PC-3 (cell line): ENCODE measurements around the gene PPM1G. TPM values are rescaled to one million over a fixed set of nuclear protein-coding genes. Genes with fewer than 3 reads are reported as not detected.

Experiments used
- ATAC-seq: fragments of 200-7000 bp; cut with Tn5 transposase; 2 replicates; pipeline ENCODE4 v1.9.1; 2020; ENCODE audit warnings: mild to moderate bottlenecking, moderate library complexity
- BruUV-seq: library from RNA; stranded (reverse); fragments of 400-500 nt; replicated peaks from 2 replicates; lab custom pipeline; 2021; lab: Mats Ljungman, UMichigan
- CTCF ChIA-PET: fragments of 300-600 bp; sonication (Branson Sonifier 250); formaldehyde crosslinking; loops from one replicate; lab custom pipeline; 2022; ENCODE audit warnings: antibody characterized with exemption; lab: Charles Lee
- POLR2A ChIA-PET: fragments of 300-600 bp; sonication (Branson Sonifier 250); formaldehyde crosslinking; loops from one replicate; lab custom pipeline; 2022; ENCODE audit warnings: antibody characterized with exemption; ENCODE audit not compliant: unreplicated experiment; lab: Charles Lee
- DNase-seq: peaks from one replicate; pipeline ENCODE4 v3.0.0-alpha.2; 2015
- H2AFZ ChIP-seq: fragments of 300-600 bp; sonication (generic); 2 replicates; pipeline ENCODE4 v1.6.0; 2016; ENCODE audit warnings: antibody characterized with exemption, low read length
- H3F3A ChIP-seq: fragments of 300-600 bp; sonication (generic); one replicate; pipeline ENCODE4 v1.6.0; 2017; ENCODE audit warnings: antibody characterized with exemption, low read length, control low read depth, mild to moderate bottlenecking; ENCODE audit not compliant: unreplicated experiment
- H3K27ac ChIP-seq: fragments of 300-600 bp; sonication (generic); 2 replicates; pipeline ENCODE4 v1.5.1; 2016; ENCODE audit warnings: mild to moderate bottlenecking, low read length
- H3K27me3 ChIP-seq: fragments of 300-600 bp; sonication (generic); 2 replicates; pipeline ENCODE4 v1.6.1; 2016; ENCODE audit warnings: low read length, mixed read lengths
- H3K36me3 ChIP-seq: fragments of 300-600 bp; sonication (generic); 2 replicates; pipeline ENCODE4 v1.6.1; 2016; ENCODE audit warnings: low read depth, mixed run types, low read length, mixed read lengths
- H3K4me1 ChIP-seq: fragments of 300-600 bp; sonication (generic); 2 replicates; pipeline ENCODE4 v1.5.1; 2016; ENCODE audit warnings: low read length; ENCODE audit not compliant: insufficient read depth
- H3K4me2 ChIP-seq: fragments of 300-600 bp; sonication (generic); 2 replicates; pipeline ENCODE4 v1.6.0; 2016; ENCODE audit warnings: low read length
- H3K4me3 ChIP-seq: fragments of 300-600 bp; sonication (generic); 2 replicates; pipeline ENCODE4 v1.5.1; 2016; ENCODE audit warnings: mild to moderate bottlenecking, low read length, mixed read lengths
- H3K79me2 ChIP-seq: fragments of 300-600 bp; sonication (generic); 2 replicates; pipeline ENCODE4 v1.6.1; 2017; ENCODE audit warnings: low read length, mixed read lengths
- H3K9ac ChIP-seq: fragments of 300-600 bp; sonication (generic); 2 replicates; pipeline ENCODE4 v1.6.0; 2016; ENCODE audit warnings: mild to moderate bottlenecking, low read length
- H3K9me2 ChIP-seq: fragments of 300-600 bp; sonication (generic); replicated peaks from 2 replicates; pipeline ENCODE4 v1.6.1; 2016; ENCODE audit warnings: mixed run types, low read length, mixed read lengths
- H3K9me3 ChIP-seq: fragments of 300-600 bp; sonication (generic); 2 replicates; pipeline ENCODE4 v1.6.1; 2016; ENCODE audit warnings: low read length, mixed read lengths
- H4K20me1 ChIP-seq: fragments of 300-600 bp; sonication (generic); 2 replicates; pipeline ENCODE4 v1.6.1; 2016; ENCODE audit warnings: low read length, mixed read lengths
- EZH2 ChIP-seq: fragments of 300-600 bp; sonication (generic); IDR thresholded peaks from one replicate; pipeline ENCODE4 v1.6.1; 2017; ENCODE audit warnings: antibody characterized with exemption, mild to moderate bottlenecking, low read length; ENCODE audit not compliant: unreplicated experiment
- EZH2phosphoT487 ChIP-seq: fragments of 300-600 bp; sonication (generic); IDR thresholded peaks from 2 replicates; pipeline ENCODE4 v1.6.1; 2018; ENCODE audit warnings: mild to moderate bottlenecking, antibody characterized with exemption, low read length, borderline replicate concordance
- intact Hi-C: fragments of 100-400 bp; cut with micrococcal nuclease; formaldehyde crosslinking; loops from 2 replicates; pipeline ENCODE4 v1.9.0; 2023
- total RNA-seq: library from RNA; depleted of rRNA; stranded (reverse); fragments of >200 nt; gene quantifications from 2 replicates; pipeline ENCODE4 v1.2.3, GENCODE V29; 2014
- TF ChIP-seq, protein P1 (sequence below): fragments of 300-600 bp; sonication (generic); conservative IDR thresholded peaks from 2 replicates; pipeline ENCODE4 v1.5.1; 2017; ENCODE audit warnings: antibody characterized with exemption, low read depth, mild to moderate bottlenecking, low read length

Gene PPM1G
- total RNA-seq, 1 experiment from 2014 or later, result 122 TPM

DNA sequence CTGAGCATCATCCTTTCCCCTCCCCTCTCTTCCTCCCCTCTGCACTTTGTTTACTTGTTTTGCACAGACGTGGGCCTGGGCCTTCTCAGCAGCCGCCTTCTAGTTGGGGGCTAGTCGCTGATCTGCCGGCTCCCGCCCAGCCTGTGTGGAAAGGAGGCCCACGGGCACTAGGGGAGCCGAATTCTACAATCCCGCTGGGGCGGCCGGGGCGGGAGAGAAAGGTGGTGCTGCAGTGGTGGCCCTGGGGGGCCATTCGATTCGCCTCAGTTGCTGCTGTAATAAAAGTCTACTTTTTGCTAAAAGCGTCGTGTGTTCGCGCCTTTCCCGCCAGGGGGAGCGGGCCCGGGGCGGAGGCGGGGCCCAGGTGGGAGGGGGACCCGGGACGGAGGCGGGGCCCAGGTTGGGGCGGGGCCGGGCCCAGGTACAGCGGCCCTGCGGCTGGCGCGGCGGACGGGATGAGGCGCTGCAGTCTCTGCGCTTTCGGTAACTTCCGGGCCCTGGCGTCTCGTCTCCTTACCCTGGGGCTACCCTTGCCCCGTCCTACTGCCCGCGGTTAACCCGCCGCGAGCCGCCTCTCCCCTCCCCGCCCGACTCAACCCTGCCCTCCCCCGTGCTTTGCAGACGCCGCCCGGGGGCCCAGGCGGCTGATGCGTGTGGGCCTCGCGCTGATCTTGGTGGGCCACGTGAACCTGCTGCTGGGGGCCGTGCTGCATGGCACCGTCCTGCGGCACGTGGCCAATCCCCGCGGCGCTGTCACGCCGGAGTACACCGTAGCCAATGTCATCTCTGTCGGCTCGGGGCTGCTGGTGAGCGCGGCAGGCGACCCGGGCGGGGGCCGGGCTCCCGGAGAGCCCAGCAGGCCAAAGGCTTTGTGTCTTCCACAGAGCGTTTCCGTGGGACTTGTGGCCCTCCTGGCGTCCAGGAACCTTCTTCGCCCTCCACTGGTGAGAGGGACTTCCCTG, 32.8 kb upstream of the PPM1G start, which contains the start of gene KRTCAP3:
Gene KRTCAP3 (plus strand): TSS at position 424 of the 962 bp plus-strand sequence. CDS start 32 bp downstream, at position 456.
- POLR2A ChIA-PET, result no interaction called here

DNA sequence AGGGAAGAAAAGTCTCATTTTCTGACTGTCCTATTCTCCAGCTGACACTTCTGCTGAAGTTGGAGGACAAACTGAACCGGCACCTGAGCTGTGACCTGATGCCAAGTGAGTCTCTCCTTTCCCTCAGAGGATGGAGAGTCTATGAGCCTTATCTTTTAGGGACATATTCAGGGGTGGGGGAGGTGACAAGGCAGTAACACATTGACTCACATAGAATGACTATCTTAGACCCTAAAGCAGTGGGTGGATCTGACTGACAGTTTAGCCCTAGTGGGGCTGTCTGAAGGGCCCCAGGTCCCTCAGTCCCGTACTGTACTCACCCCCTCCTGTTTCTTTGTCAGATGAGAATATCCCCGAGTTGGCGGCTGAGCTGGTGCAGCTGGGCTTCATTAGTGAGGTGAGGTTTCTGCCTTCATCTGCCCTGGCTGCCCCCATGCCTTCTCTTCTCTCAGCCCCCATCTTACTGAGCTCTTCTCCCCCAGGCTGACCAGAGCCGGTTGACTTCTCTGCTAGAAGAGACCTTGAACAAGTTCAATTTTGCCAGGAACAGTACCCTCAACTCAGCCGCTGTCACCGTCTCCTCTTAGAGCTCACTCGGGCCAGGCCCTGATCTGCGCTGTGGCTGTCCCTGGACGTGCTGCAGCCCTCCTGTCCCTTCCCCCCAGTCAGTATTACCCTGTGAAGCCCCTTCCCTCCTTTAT, 32.0 kb upstream of the PPM1G start:
- Histone ChIP-seq H3K27ac (no peak overlapping the region), H3K4me3 (no peak overlapping the region), H3K9ac (no peak overlapping the region), H3K36me3 (peaks cover 32% of the 10 kb centered on the region), H3K9me3 (no peaks in the 10 kb centered on the region), H4K20me1 (no peaks in the 10 kb centered on the region), H3K4me2 (no peak overlapping the region), H3K4me1 (peaks cover 11% of the 10 kb centered on the region), H3F3A (no peaks in the 10 kb centered on the region), H3K79me2 (no peaks in the 10 kb centered on the region), H2AFZ (no peak overlapping the region), H3K27me3 (no peaks in the 10 kb centered on the region), H3K9me2 (no peaks in the 10 kb centered on the region)
- DNase-seq, result no peak
- ATAC-seq, result no peak
- CTCF ChIA-PET, result no interaction called here
- TF ChIP-seq EZH2phosphoT487 (no peak), EZH2 (no peak)
- TF ChIP-seq, protein P1, sequence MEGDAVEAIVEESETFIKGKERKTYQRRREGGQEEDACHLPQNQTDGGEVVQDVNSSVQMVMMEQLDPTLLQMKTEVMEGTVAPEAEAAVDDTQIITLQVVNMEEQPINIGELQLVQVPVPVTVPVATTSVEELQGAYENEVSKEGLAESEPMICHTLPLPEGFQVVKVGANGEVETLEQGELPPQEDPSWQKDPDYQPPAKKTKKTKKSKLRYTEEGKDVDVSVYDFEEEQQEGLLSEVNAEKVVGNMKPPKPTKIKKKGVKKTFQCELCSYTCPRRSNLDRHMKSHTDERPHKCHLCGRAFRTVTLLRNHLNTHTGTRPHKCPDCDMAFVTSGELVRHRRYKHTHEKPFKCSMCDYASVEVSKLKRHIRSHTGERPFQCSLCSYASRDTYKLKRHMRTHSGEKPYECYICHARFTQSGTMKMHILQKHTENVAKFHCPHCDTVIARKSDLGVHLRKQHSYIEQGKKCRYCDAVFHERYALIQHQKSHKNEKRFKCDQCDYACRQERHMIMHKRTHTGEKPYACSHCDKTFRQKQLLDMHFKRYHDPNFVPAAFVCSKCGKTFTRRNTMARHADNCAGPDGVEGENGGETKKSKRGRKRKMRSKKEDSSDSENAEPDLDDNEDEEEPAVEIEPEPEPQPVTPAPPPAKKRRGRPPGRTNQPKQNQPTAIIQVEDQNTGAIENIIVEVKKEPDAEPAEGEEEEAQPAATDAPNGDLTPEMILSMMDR, result no peak
- intact Hi-C loops, result no loop called here
- TSS peak; percentile 39 for BruUV-seq
- POLR2A ChIA-PET, result no interaction called here

More for the DNA sequence above, 32.8 kb upstream of the PPM1G start, which contains the start of gene KRTCAP3:
- no peaks in the 10 kb centered on the region for H4K20me1 ChIP-seq
- no peak within 1 kb of the TSS for H3K4me2 ChIP-seq
- no peak within 1 kb of the TSS for H3K4me3 ChIP-seq
- no TSS peak for BruUV-seq
- H3K27ac ChIP-seq, result no peak within 1 kb of the TSS
- CTCF ChIA-PET, result no interaction called here
- peaks cover 26% of the 10 kb centered on the region for H3K36me3 ChIP-seq
- H3K9me3 ChIP-seq, result no peaks in the 10 kb centered on the region
- no peaks in the 10 kb centered on the region for H3K9me2 ChIP-seq
- intact Hi-C loops, result no loop called here
- no peaks in the 10 kb centered on the region for H3F3A ChIP-seq
- no peaks in the 10 kb centered on the region for H3K27me3 ChIP-seq
- TF ChIP-seq EZH2phosphoT487, result no peak
- no peak for TF ChIP-seq EZH2
- TF ChIP-seq, protein P1, result no peak
- no peak within 1 kb of the TSS for H2AFZ ChIP-seq
- H3K9ac ChIP-seq, result no peak within 1 kb of the TSS
- ATAC-seq (no peak), DNase-seq (peak; percentile 14)
- peaks cover 11% of the 10 kb centered on the region for H3K4me1 ChIP-seq
- H3K79me2 ChIP-seq, result no peaks in the 10 kb centered on the region
